H1 (cell line): ENCODE results near the gene TRIM71. TPM values are rescaled to one million over a fixed set of nuclear protein-coding genes. Genes with fewer than 3 reads are reported as not detected.

ENCODE experiments used
- ASH2L ChIP-seq: fragments of 200-600, 300-600 bp; sonication (generic); IDR thresholded peaks from one replicate; pipeline ENCODE4 v1.7.1; 2017; ENCODE audit warnings: low read length
- ATF2 ChIP-seq: IDR thresholded peaks from 2 replicates; pipeline ENCODE4 v1.6.1; 2012; ENCODE audit warnings: low read length, inconsistent platforms
- BRCA1 ChIP-seq: IDR thresholded peaks from 2 replicates; pipeline ENCODE4 v1.6.1; 2012; ENCODE audit warnings: low read depth, low read length, improper control_type of control experiment
- CEBPB ChIP-seq: IDR thresholded peaks from 2 replicates; pipeline ENCODE4 v1.6.1; 2012; ENCODE audit warnings: low read depth, low read length
- EZH2 ChIP-seq: fragments of 200-600 bp; sonication (generic); IDR thresholded peaks from 2 replicates; pipeline ENCODE4 v1.7.1; 2012; ENCODE audit warnings: low read depth, mild to moderate bottlenecking, moderate library complexity, low read length, inconsistent platforms; ENCODE audit not compliant: severe bottlenecking
- GTF2F1 ChIP-seq: IDR thresholded peaks from 2 replicates; pipeline ENCODE4 v1.6.1; 2012; ENCODE audit warnings: low read depth, low read length, improper control_type of control experiment, borderline replicate concordance
- NRF1 ChIP-seq: IDR thresholded peaks from 2 replicates; pipeline ENCODE4 v1.6.1; 2011; ENCODE audit warnings: mild to moderate bottlenecking, low read depth, low read length, improper control_type of control experiment
- RBBP5 ChIP-seq: IDR thresholded peaks from 2 replicates; pipeline ENCODE4 v1.7.1; 2012; ENCODE audit warnings: low read depth, mild to moderate bottlenecking, inconsistent platforms, low read length, moderate library complexity, borderline replicate concordance
- RXRA ChIP-seq: IDR thresholded peaks from 2 replicates; pipeline ENCODE4 v1.6.1; 2011; ENCODE audit warnings: low read depth, mild to moderate bottlenecking, low read length, moderate library complexity; ENCODE audit not compliant: insufficient read depth
- SAP30 ChIP-seq: fragments of 300-600 bp; sonication (generic); IDR thresholded peaks from 2 replicates; pipeline ENCODE4 v1.7.1; 2012; ENCODE audit warnings: low read length, moderate library complexity, mild to moderate bottlenecking, inconsistent platforms; ENCODE audit not compliant: insufficient read depth, insufficient replicate concordance
- TAF7 ChIP-seq: optimal IDR thresholded peaks from 2 replicates; pipeline ENCODE3; 2011; ENCODE audit warnings: low read depth, mild to moderate bottlenecking, inconsistent platforms, low read length, moderate library complexity, borderline replicate concordance
- YY1 ChIP-seq: IDR thresholded peaks from 2 replicates; pipeline ENCODE4 v1.6.1; 2011; ENCODE audit warnings: low read depth, mild to moderate bottlenecking, low read length
- polyA plus RNA-seq, 7 experiments: library from polyadenylated mRNA; depleted of rRNA in 3 of 7; stranded (reverse) in 5 of 7; unstranded in 2 of 7; fragments of >200 nt in 5 of 7; fragments of 200-250 nt in 2 of 7; gene quantifications; 1 replicate in 5 of 7; 2 replicates in 1 of 7; 4 replicates in 1 of 7; pipeline versions ENCODE4 v1.2.1 to v1.2.3, GENCODE V29; 2011 to 2013; ENCODE audit warnings: missing spikeins in 2 of 7, mixed read lengths in 2 of 7
- total RNA-seq: library from RNA; stranded (reverse); fragmentation: NEBNext Ultra II Directional; extraction: Animal tissue kit (Norgen Biotek cat#: 25700); gene quantifications from 2 replicates; pipeline ENCODE4 v1.2.1, GENCODE V29; 2021

The TRIM71 gene
- total and polyA plus RNA-seq, 2 of the 8 experiments (the other 6 are each of a cell fraction or from before 2014, with no cell fraction given), result 53.7 to 293 TPM

GRCh38 chr3:32816439-32817256 is 1.1 kb upstream of the TRIM71 start (continued):
- peak; percentile 14; the same call in 1 of the 2 replicates for TF ChIP-seq CEBPB
- no peak for TF ChIP-seq EZH2
- TF ChIP-seq TAF7, result peak; percentile 88
- peak; percentile 60 for TF ChIP-seq ASH2L
- TF ChIP-seq NRF1, result peak; percentile 22; the same call in 1 of the 2 replicates
- no peak for TF ChIP-seq BRCA1
- 0 out of 2 replicates have a peak, but pooled peaks have one; percentile 10 for TF ChIP-seq RXRA
- TF ChIP-seq YY1, result no peak
- TF ChIP-seq RBBP5, result peak; percentile 74; the same call in 1 of the 2 replicates
- 0 out of 2 replicates have a peak, but pooled peaks have one; percentile 27 for TF ChIP-seq GTF2F1
- TF ChIP-seq SAP30, result no peak
- peak; percentile 31; the same call in 1 of the 2 replicates for TF ChIP-seq ATF2
